ENCODE data around the gene JARID2.

JARID2 gene

GRCh38 chr6:15358579-15359327 lies 112.9 kb downstream of the JARID2 start:
- H3K4me1 ChIP-seq: peaks cover 76 to 95% (median 82%) of the 10 kb centered on the region in 10 experiments
- peak overlapping the region; percentile 59 to 90 (median 82) for H3K4me2 ChIP-seq
- TF ChIP-seq Cebpa-rat (IDR thresholded peaks at IDR 0.05): no peak
- H3K4me3 ChIP-seq: no peak overlapping the region
- peaks cover 0 to 23% (median 15%) of the 10 kb centered on the region in 11 experiments; a peak in 9 of 22 replicates for H3K36me3 ChIP-seq
- peaks cover 98 to 100% (median 100%) of the 10 kb centered on the region in 11 experiments for H4K20me1 ChIP-seq
- no peaks in the 10 kb centered on the region for H3K27me3 ChIP-seq
- no peaks in the 10 kb centered on the region for H3K9me3 ChIP-seq (replicated peaks in 1 of 11)
- no peak overlapping the region for H3K27ac ChIP-seq
- no peak overlapping the region for H3K9ac ChIP-seq

- Histone ChIP-seq H3K4me3 (no peak overlapping the region), H3K27ac (no peak overlapping the region), H4K20me1 (peaks cover 98 to 100% (median 100%) of the 10 kb centered on the region in 11 experiments), H3K4me1 (peaks cover 76 to 95% (median 82%) of the 10 kb centered on the region in 10 experiments), H3K9ac (no peak overlapping the region), H3K36me3 (peaks cover 0 to 23% (median 15%) of the 10 kb centered on the region in 11 experiments; a peak in 9 of 22 replicates), H3K9me3 (replicated peaks in 1 of 11) (no peaks in the 10 kb centered on the region), H3K27me3 (no peaks in the 10 kb centered on the region), H3K4me2 (peak overlapping the region; percentile 59 to 90 (median 82))
- no peak for TF ChIP-seq Cebpa-rat (IDR thresholded peaks at IDR 0.05)
These were observed 113.5 kb downstream of the JARID2 start for GRCh38 chr6:15359335-15359862.

GRCh38 chr6:15360300-15360699 lies 114.4 kb downstream of the JARID2 start:
- peak overlapping the region in 3 of 11 experiments; percentile 3 to 85 (median 8); a peak in 3 of 22 replicates for H3K4me2 ChIP-seq
- H3K9me3 ChIP-seq (replicated peaks in 1 of 11): no peaks in the 10 kb centered on the region
- no peaks in the 10 kb centered on the region for H3K27me3 ChIP-seq
- H3K36me3 ChIP-seq: peaks cover 0 to 23% (median 15%) of the 10 kb centered on the region in 11 experiments; a peak in 9 of 22 replicates
- H3K4me3 ChIP-seq: no peak overlapping the region
- peaks cover 76 to 96% (median 83%) of the 10 kb centered on the region in 10 experiments for H3K4me1 ChIP-seq
- no peak for TF ChIP-seq Cebpa-rat (IDR thresholded peaks at IDR 0.05)
- peaks cover 95 to 100% (median 100%) of the 10 kb centered on the region in 11 experiments for H4K20me1 ChIP-seq
- H3K27ac ChIP-seq: no peak overlapping the region
- H3K9ac ChIP-seq: no peak overlapping the region

GRCh38 chr6:15361197-15361596 lies 115.3 kb downstream of the JARID2 start:
- Histone ChIP-seq H3K4me3 (no peak overlapping the region), H3K4me1 (peaks cover 76 to 96% (median 83%) of the 10 kb centered on the region in 10 experiments), H3K4me2 (peak overlapping the region in 3 of 11 experiments; percentile 3 to 81 (median 10); a peak in 2 of 22 replicates), H3K36me3 (peaks cover 0 to 23% (median 15%) of the 10 kb centered on the region in 11 experiments; a peak in 9 of 22 replicates), H3K9me3 (replicated peaks in 1 of 11) (no peaks in the 10 kb centered on the region), H3K27ac (no peak overlapping the region), H3K27me3 (no peaks in the 10 kb centered on the region), H4K20me1 (peaks cover 86 to 100% (median 99%) of the 10 kb centered on the region in 11 experiments), H3K9ac (no peak overlapping the region)
- TF ChIP-seq Cebpa-rat (IDR thresholded peaks at IDR 0.05): no peak

GRCh38 chr6:15362274-15363160 lies 116.6 kb downstream of the JARID2 start:
- Histone ChIP-seq H3K9ac (no peak overlapping the region), H3K36me3 (peaks cover 0 to 23% (median 15%) of the 10 kb centered on the region in 11 experiments; a peak in 9 of 22 replicates), H3K4me1 (peaks cover 74 to 95% (median 83%) of the 10 kb centered on the region in 10 experiments), H3K27ac (no peak overlapping the region), H4K20me1 (peaks cover 72 to 98% (median 87%) of the 10 kb centered on the region in 11 experiments), H3K4me2 (peak overlapping the region; percentile 79 to 87 (median 83); a peak in 21 of 22 replicates), H3K27me3 (no peaks in the 10 kb centered on the region), H3K4me3 (no peak overlapping the region), H3K9me3 (replicated peaks in 1 of 11) (no peaks in the 10 kb centered on the region)
- TF ChIP-seq Cebpa-rat (IDR thresholded peaks at IDR 0.05): no peak

GRCh38 chr6:15363164-15363522 lies 117.3 kb downstream of the JARID2 start:
- Histone ChIP-seq H4K20me1 (peaks cover 66 to 98% (median 85%) of the 10 kb centered on the region in 11 experiments), H3K4me3 (no peak overlapping the region), H3K27me3 (no peaks in the 10 kb centered on the region), H3K4me1 (peaks cover 74 to 95% (median 83%) of the 10 kb centered on the region in 10 experiments), H3K9me3 (replicated peaks in 1 of 11) (no peaks in the 10 kb centered on the region), H3K27ac (0 out of 22 replicates have a peak overlapping the region, but pooled peaks of 1 of the 11 experiments have one; percentile 50), H3K4me2 (peak overlapping the region; percentile 79 to 87 (median 83)), H3K36me3 (peaks cover 0 to 23% (median 15%) of the 10 kb centered on the region in 11 experiments; a peak in 9 of 22 replicates), H3K9ac (0 out of 22 replicates have a peak overlapping the region, but pooled peaks of 1 of the 11 experiments have one; percentile 0)
- no peak for TF ChIP-seq Cebpa-rat (IDR thresholded peaks at IDR 0.05)

- H3K27me3 ChIP-seq: no peaks in the 10 kb centered on the region
- peak overlapping the region in 10 of 11 experiments; percentile 12 to 65 (median 39); a peak in 16 of 22 replicates for H3K27ac ChIP-seq
- H3K4me3 ChIP-seq: peak overlapping the region in 2 of 10 experiments; percentile 6 to 18; a peak in 3 of 20 replicates
- peaks cover 60 to 98% (median 84%) of the 10 kb centered on the region in 11 experiments; a peak in 21 of 22 replicates for H4K20me1 ChIP-seq
- H3K4me1 ChIP-seq: peaks cover 74 to 95% (median 83%) of the 10 kb centered on the region in 10 experiments
- H3K36me3 ChIP-seq: peaks cover 0 to 23% (median 15%) of the 10 kb centered on the region in 11 experiments; a peak in 9 of 22 replicates
- peak overlapping the region; percentile 79 to 87 (median 83) for H3K4me2 ChIP-seq
- H3K9me3 ChIP-seq (replicated peaks in 1 of 11): no peaks in the 10 kb centered on the region
- peak overlapping the region in 6 of 11 experiments; percentile 7 to 38 (median 30); a peak in 5 of 22 replicates for H3K9ac ChIP-seq
- TF ChIP-seq Cebpa-rat (IDR thresholded peaks at IDR 0.05): no peak
These were observed 117.9 kb downstream of the JARID2 start for GRCh38 chr6:15363523-15364400.

Measured in BLaER1 treated with 17β-estradiol and CSF1 and Interleukin-3, amounts not matched to agents 10 nM and 100 nM (cell line).